Body of pancreas (tissue), 4 donors: Measurements from ENCODE around the gene POLR3E.

Source experiments
- POLR2A ChIP-seq, 3 donors: fragments of 450-650 bp; IDR thresholded peaks; one replicate each; pipeline ENCODE4 v1.6.1; 2016; ENCODE audit warnings: antibody characterized with exemption in 3 of 3, mild to moderate bottlenecking in 2 of 3
- TF ChIP-seq, protein P1 (sequence below), 7 experiments: fragments of 450-650 bp in 4 of 7; fragments of 200-600 bp in 3 of 7; sonication (generic) in 3 of 7; IDR thresholded peaks; one replicate each; pipeline ENCODE4 v1.5.1; 2016 to 2019; ENCODE audit warnings: antibody characterized with exemption in 7 of 7

DNA sequence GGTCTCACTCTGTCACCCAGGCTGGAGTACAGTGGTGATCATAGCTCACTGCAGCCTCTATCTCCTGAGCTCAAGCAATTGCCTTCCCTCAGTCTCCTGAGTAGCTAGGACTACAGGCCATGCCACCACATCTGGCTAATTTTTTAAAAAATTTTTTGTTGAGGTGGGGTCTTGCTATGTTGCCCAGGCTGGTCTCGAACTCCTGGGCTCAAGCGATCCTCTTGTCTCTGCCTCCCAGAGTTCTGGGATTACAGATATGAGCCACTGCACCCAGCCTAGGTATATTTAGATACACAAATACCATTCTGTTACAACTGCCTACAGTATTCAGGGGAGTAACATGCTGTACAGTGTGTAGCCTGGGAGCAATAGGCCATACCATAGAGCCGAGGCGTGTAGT lies 14.3 kb downstream of the POLR3E start:
- TF ChIP-seq, protein P1, sequence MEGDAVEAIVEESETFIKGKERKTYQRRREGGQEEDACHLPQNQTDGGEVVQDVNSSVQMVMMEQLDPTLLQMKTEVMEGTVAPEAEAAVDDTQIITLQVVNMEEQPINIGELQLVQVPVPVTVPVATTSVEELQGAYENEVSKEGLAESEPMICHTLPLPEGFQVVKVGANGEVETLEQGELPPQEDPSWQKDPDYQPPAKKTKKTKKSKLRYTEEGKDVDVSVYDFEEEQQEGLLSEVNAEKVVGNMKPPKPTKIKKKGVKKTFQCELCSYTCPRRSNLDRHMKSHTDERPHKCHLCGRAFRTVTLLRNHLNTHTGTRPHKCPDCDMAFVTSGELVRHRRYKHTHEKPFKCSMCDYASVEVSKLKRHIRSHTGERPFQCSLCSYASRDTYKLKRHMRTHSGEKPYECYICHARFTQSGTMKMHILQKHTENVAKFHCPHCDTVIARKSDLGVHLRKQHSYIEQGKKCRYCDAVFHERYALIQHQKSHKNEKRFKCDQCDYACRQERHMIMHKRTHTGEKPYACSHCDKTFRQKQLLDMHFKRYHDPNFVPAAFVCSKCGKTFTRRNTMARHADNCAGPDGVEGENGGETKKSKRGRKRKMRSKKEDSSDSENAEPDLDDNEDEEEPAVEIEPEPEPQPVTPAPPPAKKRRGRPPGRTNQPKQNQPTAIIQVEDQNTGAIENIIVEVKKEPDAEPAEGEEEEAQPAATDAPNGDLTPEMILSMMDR (IDR thresholded peaks at IDR 0.05): no peak
- TF ChIP-seq POLR2A (IDR thresholded peaks at IDR 0.05): no peak
